GM19099 (cell line): ENCODE measurements around the gene RPP25L.
A peak's percentile ranks its signal among the peaks of the same experiment; 100 is the strongest.

ENCODE experiments used
- POLR2A ChIP-seq: IDR thresholded peaks from 3 replicates; pipeline ENCODE4 v1.6.1; 2011; ENCODE audit warnings: low read depth; ENCODE audit not compliant: insufficient read length; ENCODE audit errors: extremely low read depth

RPP25L gene

GRCh38 chr9:34611811-34612787 is at the start of gene RPP25L:
Gene RPP25L, minus strand, starts transcription at chr9:34612097. Its CDS starts 801 bp downstream, at chr9:34611296.
- peak; percentile 96 for TF ChIP-seq POLR2A

DNA sequence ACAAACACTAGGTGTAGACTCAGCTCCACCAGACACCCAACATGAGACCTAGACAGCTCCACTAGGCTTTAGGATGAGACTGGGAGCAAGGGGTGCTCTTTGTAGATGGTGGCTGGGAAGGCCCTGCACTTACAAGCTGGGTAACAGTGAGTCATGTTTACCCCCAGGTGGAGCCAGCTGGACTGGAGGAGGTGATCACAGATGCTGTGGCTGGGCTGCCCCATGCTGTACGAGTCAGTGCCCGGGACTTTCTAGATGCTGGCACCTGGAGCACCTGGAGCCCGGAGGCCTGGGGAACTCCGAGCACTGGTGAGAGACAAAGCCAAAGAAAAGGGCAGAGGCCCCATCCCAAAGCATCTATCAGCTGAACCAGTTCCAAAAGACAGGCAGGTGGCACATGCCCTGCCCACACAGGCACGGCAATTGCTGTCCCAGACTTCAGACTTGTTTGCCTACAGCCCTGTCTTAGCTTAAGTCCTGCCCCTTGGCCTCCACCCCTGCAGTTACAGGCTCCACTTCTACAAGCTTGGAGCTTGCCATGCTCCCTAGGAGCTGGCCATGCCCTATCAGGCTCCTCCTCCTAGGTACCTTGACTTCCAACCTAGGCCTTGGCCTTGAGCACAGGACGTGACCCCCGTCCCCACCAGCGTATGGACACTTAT is 47.8 kb upstream of the RPP25L start:
- TF ChIP-seq POLR2A = no peak

- TF ChIP-seq POLR2A = no peak
Observed at GRCh38 chr9:34658461-34658860, 46.6 kb upstream of the RPP25L start.

DNA sequence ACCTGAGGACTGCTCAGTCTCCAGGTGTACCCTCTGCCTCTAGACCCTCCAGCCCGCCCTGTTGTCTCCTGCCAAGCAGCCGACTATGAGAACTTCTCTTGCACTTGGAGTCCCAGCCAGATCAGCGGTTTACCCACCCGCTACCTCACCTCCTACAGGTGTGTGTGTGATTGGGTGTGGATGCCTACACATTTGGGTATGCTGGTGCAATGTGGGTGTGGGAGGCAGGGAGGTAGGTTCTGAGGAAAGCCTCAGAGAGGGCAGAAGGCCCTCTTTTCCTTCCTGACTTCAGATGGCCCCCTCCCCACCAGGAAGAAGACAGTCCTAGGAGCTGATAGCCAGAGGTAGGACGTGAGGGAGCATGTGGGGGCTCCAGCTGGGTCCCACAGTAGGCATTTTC is 45.1 kb upstream of the RPP25L start:
- no peak for TF ChIP-seq POLR2A

DNA sequence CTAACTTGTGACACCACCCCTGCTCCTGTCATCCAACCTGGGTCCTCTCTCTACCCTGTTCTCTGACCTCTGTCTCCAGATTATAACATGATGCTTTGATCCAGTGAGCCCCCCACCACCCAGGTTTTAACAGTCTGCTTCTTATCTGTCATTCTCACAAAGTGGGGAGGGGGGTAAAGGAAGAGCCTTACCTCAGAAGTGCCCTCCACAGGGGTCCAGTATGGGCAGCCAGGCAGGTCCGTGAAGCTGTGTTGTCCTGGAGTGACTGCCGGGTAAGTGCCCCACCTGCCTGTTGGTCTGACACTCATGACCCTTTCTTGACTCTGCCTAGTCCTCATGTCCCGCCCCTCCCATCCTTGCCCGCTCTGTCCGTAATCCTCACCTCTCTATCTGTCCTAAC is 43.5 kb upstream of the RPP25L start:
- TF ChIP-seq POLR2A = no peak

- no peak for TF ChIP-seq POLR2A
Observed at GRCh38 chr9:34654323-34655051, 42.6 kb upstream of the RPP25L start.

DNA sequence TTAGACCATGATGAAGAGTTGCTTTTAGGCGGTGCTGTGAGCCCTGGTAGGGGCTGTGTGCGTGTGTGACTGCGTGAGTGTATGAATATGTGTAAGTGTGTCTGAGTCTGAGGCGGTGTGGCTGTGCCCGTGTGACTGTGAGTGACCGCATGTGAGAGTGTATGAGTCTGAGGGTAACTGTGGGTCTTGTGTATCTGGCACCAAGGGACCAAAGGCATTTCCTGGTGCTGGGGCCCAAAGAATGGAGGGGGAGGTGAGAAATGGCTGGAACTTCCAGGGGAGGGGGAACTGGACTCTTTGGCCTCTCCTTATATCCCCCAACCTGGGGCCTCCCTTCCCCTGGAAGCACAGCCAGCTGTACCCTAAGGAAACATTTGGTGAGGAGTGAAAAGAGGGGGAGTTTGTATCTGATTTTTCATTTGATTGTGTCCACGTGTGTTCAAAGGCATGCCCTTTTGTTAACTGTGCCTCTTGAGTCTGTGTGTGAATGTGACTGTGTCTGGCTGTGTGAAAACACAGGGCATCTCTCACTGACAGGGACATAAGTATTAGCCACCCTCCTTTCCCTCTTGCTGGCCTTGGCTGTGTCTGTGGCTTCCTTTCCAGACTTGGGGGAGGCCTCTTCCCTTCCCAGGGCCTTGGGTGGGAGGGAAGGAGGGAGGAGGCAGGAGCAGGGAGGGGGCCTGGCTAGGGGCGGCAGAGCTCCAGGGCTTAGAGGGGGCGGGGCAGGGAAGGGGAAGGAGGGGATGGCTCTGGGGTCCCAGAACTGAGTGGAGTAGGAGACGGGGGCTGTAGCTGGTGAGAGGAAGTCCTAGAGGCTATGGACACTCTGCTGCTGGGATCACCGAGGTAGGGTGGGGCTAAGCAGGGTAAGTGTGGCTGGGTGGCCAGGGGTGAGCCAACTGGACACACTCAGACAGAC is 41.5 kb upstream of the RPP25L start:
- TF ChIP-seq POLR2A = no peak

GRCh38 chr9:34652602-34653000 is 40.7 kb upstream of the RPP25L start:
- TF ChIP-seq POLR2A = no peak

DNA sequence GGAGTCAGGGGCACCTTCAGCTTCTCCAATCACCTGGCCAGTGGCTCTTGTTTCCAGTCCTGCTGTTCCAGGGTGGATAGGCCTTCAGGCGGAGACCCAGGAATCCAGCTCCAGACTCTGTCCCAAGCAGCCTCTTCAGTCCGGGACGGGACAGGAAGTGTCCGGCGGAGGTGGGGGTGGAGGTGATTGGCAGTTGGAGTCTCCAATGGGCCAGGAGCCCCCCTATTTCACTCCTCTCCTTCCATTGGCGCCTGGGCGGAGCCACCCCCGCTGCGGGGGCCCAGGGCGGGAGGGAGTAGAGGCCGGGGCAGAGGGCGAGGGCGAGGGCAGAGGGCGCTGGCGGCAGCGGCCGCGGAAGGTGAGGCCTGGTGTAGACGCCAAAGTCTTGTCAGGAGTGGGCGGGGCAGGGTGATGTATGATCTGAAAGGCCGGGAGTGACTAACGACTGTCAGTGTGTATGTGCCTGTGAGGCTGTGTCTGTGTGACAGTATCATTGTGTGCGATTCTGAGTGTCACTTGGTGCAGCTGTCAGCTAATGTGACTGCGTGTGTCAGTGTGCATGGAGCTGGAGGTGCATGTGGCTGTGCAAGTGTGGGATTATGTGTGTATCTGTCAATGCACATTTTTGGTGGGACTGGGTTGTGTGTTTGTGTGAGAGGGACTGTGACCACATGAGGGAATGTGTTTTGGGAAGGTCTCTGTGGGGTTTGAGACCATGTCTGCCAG is 40.1 kb upstream of the RPP25L start, which contains the start of gene IL11RA:
Gene IL11RA (plus strand): TSS at position 310 of the 726 bp plus-strand sequence. CDS start 3,033 bp downstream, outside the sequence.
- no peak for TF ChIP-seq POLR2A

GRCh38 chr9:34651321-34651720 is 39.4 kb upstream of the RPP25L start:
- no peak for TF ChIP-seq POLR2A

DNA sequence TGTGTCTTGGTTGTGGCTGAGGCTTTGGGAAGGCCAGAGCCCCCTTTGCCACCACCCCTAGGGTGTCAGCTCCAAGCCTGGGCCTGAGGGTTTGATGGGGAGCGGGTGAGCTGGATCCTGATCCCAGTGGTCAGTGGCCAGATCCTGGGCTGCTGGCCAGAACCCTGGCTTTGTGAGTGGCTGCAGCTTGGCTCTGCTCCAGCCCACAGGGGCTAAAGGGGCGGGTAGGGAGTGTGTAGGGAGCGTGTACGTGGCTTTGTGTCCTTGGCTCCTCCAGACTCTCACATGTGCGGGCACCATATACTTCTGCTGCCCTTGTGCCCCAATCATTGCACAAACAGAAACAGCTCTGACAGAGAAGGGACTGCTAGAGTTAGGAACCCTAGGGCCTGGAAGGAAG is 38.9 kb upstream of the RPP25L start:
- TF ChIP-seq POLR2A = no peak

- no peak for TF ChIP-seq POLR2A
Observed at GRCh38 chr9:34648673-34649072, 36.8 kb upstream of the RPP25L start.

GRCh38 chr9:34647651-34648050 is 35.8 kb upstream of the RPP25L start:
- TF ChIP-seq POLR2A = no peak

GRCh38 chr9:34647084-34647403 is 35.1 kb upstream of the RPP25L start:
- no peak for TF ChIP-seq POLR2A
